Spleen (tissue), 7 donors: ENCODE data around the gene EML3.

ENCODE experiments used
- CTCF ChIP-seq, 11 experiments: fragments of 200-600 bp in 7 of 11; fragments of 450-650 bp in 4 of 11; sonication (generic) in 4 of 11; IDR thresholded peaks in 8 of 11; conservative IDR thresholded peaks in 3 of 11; 1 replicate in 7 of 11; 2 replicates in 4 of 11; pipeline versions ENCODE4 v1.4.0 to v1.8.0; 2016 to 2021; ENCODE audit warnings: antibody characterized with exemption in 11 of 11, inconsistent platforms in 4 of 11, mild to moderate bottlenecking in 1 of 11
- POLR2A ChIP-seq, 3 donors: fragments of 450-650 bp; IDR thresholded peaks; one replicate each; pipeline ENCODE4 v1.5.1; 2017; ENCODE audit warnings: antibody characterized with exemption in 3 of 3, mild to moderate bottlenecking in 1 of 3
- donor health status: DM: no; HTN: no; CAD: no; lungs with moderate emphysema.
- donor health status: DM: no; HTN: no; CAD: no.
- donor health status: DM: no; HTN: no; CAD: no.

- TF ChIP-seq CTCF (IDR thresholded peaks at IDR 0.05 in 8 of 11, conservative IDR thresholded peaks at IDR 0.05 in 3 of 11), result no peak
- no peak for TF ChIP-seq POLR2A (IDR thresholded peaks at IDR 0.05)
Measured at GRCh38 chr11:62646825-62647608, 34.4 kb upstream of the EML3 start.
